Measurements from ENCODE around the gene ATAT1. TPM values are rescaled to one million over a fixed set of nuclear protein-coding genes. Genes with fewer than 3 reads are reported as not detected.
"Not testable (repeated sequence)": the region's sequence is repeated elsewhere in the genome, so short reads cannot be mapped to it uniquely, and the experiment has no call there.

The ATAT1 gene
- total RNA-seq, 4 donors from 2014 or later: 8.2 to 25.2 (median 15.1) TPM

GRCh38 chr6:30591008-30591407 is 35.7 kb upstream of the ATAT1 start:
- no peaks in the 10 kb centered on the region for H3K27me3 ChIP-seq
- H3K36me3 ChIP-seq: peaks cover 0 to 81% (median 0%) of the 10 kb centered on the region in 3 donors
- H3K4me1 ChIP-seq: no peaks in the 10 kb centered on the region
- H3K4me3 ChIP-seq: no peak overlapping the region
- no peak for DNase-seq
- H3K27ac ChIP-seq: no peak overlapping the region
- H3K9me3 ChIP-seq: no peaks in the 10 kb centered on the region
- TF ChIP-seq CTCF (IDR thresholded peaks at IDR 0.05) (no peak), POLR2A (IDR thresholded peaks at IDR 0.05) (no peak)

- H3K36me3 ChIP-seq: peaks cover 0 to 68% (median 0%) of the 10 kb centered on the region in 3 donors
Measured at GRCh38 chr6:30592287-30592686, 34.4 kb upstream of the ATAT1 start.

GRCh38 chr6:30597315-30598144 is 29.1 kb upstream of the ATAT1 start:
- H3K9me3 ChIP-seq, H3K27ac ChIP-seq, H3K4me3 ChIP-seq, H3K27me3 ChIP-seq, H3K4me1 ChIP-seq: not testable (repeated sequence)
- H3K36me3 ChIP-seq: peaks cover 0 to 40% (median 0%) of the 10 kb centered on the region in 3 donors
- DNase-seq: peak; percentile 69 to 94 (median 89)
- peak; percentile 47 to 88 (median 84) for TF ChIP-seq CTCF (IDR thresholded peaks at IDR 0.05)

More at GRCh38 chr6:30592287-30592686, 34.4 kb upstream of the ATAT1 start:
- no peak overlapping the region for H3K27ac ChIP-seq
- no peak overlapping the region for H3K4me3 ChIP-seq
- H3K9me3 ChIP-seq: no peaks in the 10 kb centered on the region
- DNase-seq: no peak
- no peaks in the 10 kb centered on the region for H3K4me1 ChIP-seq
- no peak for TF ChIP-seq CTCF (IDR thresholded peaks at IDR 0.05)
- TF ChIP-seq POLR2A (IDR thresholded peaks at IDR 0.05): no peak
- no peaks in the 10 kb centered on the region for H3K27me3 ChIP-seq

GRCh38 chr6:30598912-30599624 is 27.6 kb upstream of the ATAT1 start:
- Histone ChIP-seq H3K27ac (no peak overlapping the region), H3K9me3 (no peaks in the 10 kb centered on the region), H3K4me3 (no peak overlapping the region), H3K36me3 (peaks cover 0 to 47% (median 2%) of the 10 kb centered on the region in 3 donors), H3K27me3 (no peaks in the 10 kb centered on the region), H3K4me1 (no peaks in the 10 kb centered on the region)
- DNase-seq: no peak
- TF ChIP-seq POLR2A (IDR thresholded peaks at IDR 0.05) (no peak), CTCF (IDR thresholded peaks at IDR 0.05) (no peak)

GRCh38 chr6:30599625-30600324 is 26.9 kb upstream of the ATAT1 start:
- TF ChIP-seq CTCF (IDR thresholded peaks at IDR 0.05) (no peak), POLR2A (IDR thresholded peaks at IDR 0.05) (no peak)
- H3K4me1 ChIP-seq: no peaks in the 10 kb centered on the region
- no peak overlapping the region for H3K4me3 ChIP-seq
- H3K27ac ChIP-seq: no peak overlapping the region
- no peak for DNase-seq
- peaks cover 2 to 47% (median 3%) of the 10 kb centered on the region in 3 donors for H3K36me3 ChIP-seq
- no peaks in the 10 kb centered on the region for H3K9me3 ChIP-seq
- H3K27me3 ChIP-seq: no peaks in the 10 kb centered on the region
